Measurements from ENCODE around the gene SMPDL3A. TPM values are rescaled to one million over a fixed set of nuclear protein-coding genes. Genes with fewer than 3 reads are reported as not detected.
"Not testable (repeated sequence)": the region's sequence is repeated elsewhere in the genome, so short reads cannot be mapped to it uniquely, and the experiment has no call there.

Gene SMPDL3A
- polyA plus RNA-seq (2013, experiment 1 of 2) = 45.7 TPM
- polyA plus RNA-seq (2013, experiment 2 of 2) = 47.1 TPM

DNA sequence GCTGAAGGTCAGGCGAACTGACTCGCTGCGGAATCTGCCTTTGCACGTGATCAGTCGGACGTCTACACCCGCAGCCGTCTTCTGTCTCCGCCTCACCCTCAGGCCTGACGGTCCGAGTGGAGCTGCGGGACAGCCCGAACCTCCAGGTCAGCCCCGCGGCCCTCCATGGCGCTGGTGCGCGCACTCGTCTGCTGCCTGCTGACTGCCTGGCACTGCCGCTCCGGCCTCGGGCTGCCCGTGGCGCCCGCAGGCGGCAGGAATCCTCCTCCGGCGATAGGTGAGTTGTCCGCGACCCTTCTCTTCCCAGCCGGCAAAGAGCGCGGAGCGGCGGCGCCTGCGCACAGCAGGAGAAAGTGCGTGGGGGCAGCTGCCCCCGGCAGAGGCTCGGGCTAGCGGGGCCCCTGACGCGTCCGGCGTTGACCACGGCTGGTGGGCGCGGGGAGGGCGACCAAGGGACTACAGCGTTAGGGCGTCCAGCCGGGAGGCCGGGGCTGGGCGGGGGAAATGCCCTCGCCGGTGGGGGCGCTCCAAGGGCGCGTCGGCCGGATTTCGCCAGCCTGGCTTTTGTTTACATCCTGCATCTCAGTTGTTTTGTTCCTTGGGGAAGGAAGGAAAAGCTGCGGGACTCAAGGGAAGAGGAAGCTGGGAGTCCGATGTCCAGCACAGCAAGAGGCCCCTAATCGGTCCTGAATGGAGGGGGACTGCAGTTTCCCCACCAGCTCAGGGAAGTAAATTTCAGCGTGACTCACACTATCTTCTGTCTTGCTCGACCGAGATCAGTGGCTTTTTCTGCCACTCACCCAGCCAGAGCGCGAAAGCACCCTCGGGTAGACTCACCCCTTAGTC, at the start of gene SMPDL3A:
Gene SMPDL3A (plus strand): TSS at position 77 of the 846 bp plus-strand sequence. CDS start 89 bp downstream, at position 166.
- Histone ChIP-seq H2BK120ac (ENCODE audit: low read depth, low read length) (peak within 1 kb of the TSS; percentile 96), H3K14ac (ENCODE audit: low read length in 2 of 2) (peak within 1 kb of the TSS in 1 of 2 experiments; percentile 5), H3K4ac (ENCODE audit: low read depth in 1 of 2, low read length in 2 of 2) (peak within 1 kb of the TSS; percentile 81 to 99)

DNA sequence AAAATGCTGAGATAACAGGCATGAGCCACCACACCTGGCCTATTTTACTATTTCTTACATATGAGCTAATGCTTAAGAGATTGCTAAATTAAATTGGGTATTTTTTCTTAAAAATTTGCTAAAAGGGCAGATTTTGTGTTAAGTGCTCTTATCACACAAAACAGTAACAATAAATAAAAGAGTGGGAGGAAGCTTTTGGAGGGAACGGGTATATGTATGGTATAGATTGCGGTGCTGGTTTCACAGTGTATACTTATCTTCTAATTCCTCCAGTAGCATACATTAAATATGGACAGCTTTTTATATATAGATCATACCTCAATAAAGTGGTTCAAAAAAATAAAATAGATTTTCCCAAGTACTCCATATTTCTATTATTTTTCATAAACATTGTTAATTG, 49.0 kb upstream of the SMPDL3A start:
- no peak for DNase-seq
- no peaks in the 10 kb centered on the region for H3K27me3 ChIP-seq (ENCODE audit: control insufficient read depth in 1 of 2, insufficient read depth in 1 of 2, low read length in 2 of 2)
- H3K4me3 ChIP-seq (ENCODE audit: insufficient read depth in 1 of 2, low read depth in 1 of 2, low read length in 2 of 2) = no peak overlapping the region
- no peak overlapping the region for H2BK12ac ChIP-seq (ENCODE audit: low read length in 2 of 2)
- H3K23ac ChIP-seq (ENCODE audit: low read length in 2 of 2) = no peak overlapping the region
- H4K8ac ChIP-seq (ENCODE audit: low read length) = no peak overlapping the region
- WGBS = no CpG with 5 or more reads among the region's 2 CpGs
- H3K14ac ChIP-seq (ENCODE audit: low read length in 2 of 2) = no peak overlapping the region
- no peak overlapping the region for H3K4ac ChIP-seq (ENCODE audit: low read depth in 1 of 2, low read length in 2 of 2)
- no peak overlapping the region for H2BK120ac ChIP-seq (ENCODE audit: low read depth, low read length)
- no peak overlapping the region for H3K27ac ChIP-seq (ENCODE audit: low read length, poor library complexity, severe bottlenecking)
- H3K4me2 ChIP-seq (ENCODE audit: low read length, poor library complexity, severe bottlenecking) = no peak overlapping the region
- no peak overlapping the region for H2BK5ac ChIP-seq (ENCODE audit: low read depth, low read length, poor library complexity, severe bottlenecking)
- no peak overlapping the region for H2AFZ ChIP-seq (ENCODE audit: low read depth, low read length)
- no peaks in the 10 kb centered on the region for H3K36me3 ChIP-seq (ENCODE audit: control insufficient read depth in 1 of 2, insufficient read depth in 2 of 2, low read depth in 1 of 2, low read length in 2 of 2)
- no peak overlapping the region for H4K91ac ChIP-seq (ENCODE audit: low read length)
- H3K18ac ChIP-seq (ENCODE audit: low read depth in 1 of 2, low read length in 2 of 2) = no peak overlapping the region
- no peak overlapping the region for H3K9ac ChIP-seq (ENCODE audit: low read length)
- H3K4me1 ChIP-seq (ENCODE audit: control insufficient read depth, insufficient read depth, low read depth, low read length) = no peaks in the 10 kb centered on the region
- H2BK15ac ChIP-seq (ENCODE audit: low read depth, poor library complexity, severe bottlenecking) = no peak overlapping the region
- H3K9me3 ChIP-seq (ENCODE audit: control insufficient read depth, low read length) = no peaks in the 10 kb centered on the region
- no peak overlapping the region for H2AK5ac ChIP-seq (ENCODE audit: low read length, severe bottlenecking)
- no peaks in the 10 kb centered on the region for H3K79me1 ChIP-seq (replicated peaks; ENCODE audit: low read length, poor library complexity, severe bottlenecking)

More for the DNA sequence above, at the start of gene SMPDL3A:
- Histone ChIP-seq H3K4me3 (ENCODE audit: insufficient read depth in 1 of 2, low read depth in 1 of 2, low read length in 2 of 2) (peak within 1 kb of the TSS; percentile 76 to 91), H3K9ac (ENCODE audit: low read length) (peak within 1 kb of the TSS; percentile 90), H3K4me2 (ENCODE audit: low read length, poor library complexity, severe bottlenecking) (peak within 1 kb of the TSS; percentile 81), H4K8ac (ENCODE audit: low read length) (peak within 1 kb of the TSS; percentile 98), H3K4me1 (ENCODE audit: control insufficient read depth, insufficient read depth, low read depth, low read length) (peaks cover 6% of the 10 kb centered on the region), H2BK5ac (ENCODE audit: low read depth, low read length, poor library complexity, severe bottlenecking) (peak within 1 kb of the TSS; percentile 76), H3K27ac (ENCODE audit: low read length, poor library complexity, severe bottlenecking) (peak within 1 kb of the TSS; percentile 80), H2BK12ac (ENCODE audit: low read length in 2 of 2) (peak within 1 kb of the TSS; percentile 18 to 48), H2AK5ac (ENCODE audit: low read length, severe bottlenecking) (peak within 1 kb of the TSS; percentile 27), H3K18ac (ENCODE audit: low read depth in 1 of 2, low read length in 2 of 2) (peak within 1 kb of the TSS; percentile 94 to 100), H2AFZ (ENCODE audit: low read depth, low read length) (peak within 1 kb of the TSS; percentile 39), H3K79me1 (replicated peaks; ENCODE audit: low read length, poor library complexity, severe bottlenecking) (peaks cover 4% of the 10 kb centered on the region), H4K91ac (ENCODE audit: low read length) (peak within 1 kb of the TSS; percentile 100), H3K36me3 (ENCODE audit: control insufficient read depth in 1 of 2, insufficient read depth in 2 of 2, low read depth in 1 of 2, low read length in 2 of 2) (no peaks in the 10 kb centered on the region), H3K23ac (ENCODE audit: low read length in 2 of 2) (no peak within 1 kb of the TSS), H2BK15ac (ENCODE audit: low read depth, poor library complexity, severe bottlenecking) (peak within 1 kb of the TSS; percentile 94), H3K27me3 (ENCODE audit: control insufficient read depth in 1 of 2, insufficient read depth in 1 of 2, low read length in 2 of 2) (no peaks in the 10 kb centered on the region), H3K9me3 (ENCODE audit: control insufficient read depth, low read length) (no peaks in the 10 kb centered on the region)
- DNase-seq = peak; percentile 92
- WGBS = under 1% methylated on average over 68 of the region's 71 CpGs

DNA sequence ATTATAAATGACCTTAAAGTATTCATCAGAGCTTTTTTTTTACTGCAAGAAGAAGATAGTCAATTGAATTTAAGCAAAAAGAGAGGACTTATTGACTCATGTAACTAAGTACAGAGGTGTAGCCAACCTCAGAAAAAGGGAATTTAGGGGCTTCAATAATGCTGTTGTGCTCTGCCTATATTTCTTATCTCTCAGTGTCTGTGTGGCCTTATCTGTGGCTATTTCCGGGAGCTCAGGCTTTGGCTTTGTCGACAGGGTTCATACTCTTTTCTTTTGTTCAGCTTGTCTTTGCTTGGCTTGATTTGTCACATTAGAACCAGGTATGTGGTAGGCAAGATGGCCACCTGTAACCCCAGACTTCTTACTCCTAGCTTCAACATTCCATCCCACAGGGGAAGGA, 48.1 kb upstream of the SMPDL3A start:
- H3K79me1 ChIP-seq (replicated peaks; ENCODE audit: low read length, poor library complexity, severe bottlenecking) = no peaks in the 10 kb centered on the region
- H3K14ac ChIP-seq (ENCODE audit: low read length in 2 of 2) = no peak overlapping the region
- H3K9me3 ChIP-seq (ENCODE audit: control insufficient read depth, low read length) = no peaks in the 10 kb centered on the region
- H2BK15ac ChIP-seq (ENCODE audit: low read depth, poor library complexity, severe bottlenecking) = no peak overlapping the region
- H3K4me3 ChIP-seq (ENCODE audit: insufficient read depth in 1 of 2, low read depth in 1 of 2, low read length in 2 of 2) = no peak overlapping the region
- no peaks in the 10 kb centered on the region for H3K27me3 ChIP-seq (ENCODE audit: control insufficient read depth in 1 of 2, insufficient read depth in 1 of 2, low read length in 2 of 2)
- H3K27ac ChIP-seq (ENCODE audit: low read length, poor library complexity, severe bottlenecking) = no peak overlapping the region
- no peaks in the 10 kb centered on the region for H3K4me1 ChIP-seq (ENCODE audit: control insufficient read depth, insufficient read depth, low read depth, low read length)
- no peak overlapping the region for H3K9ac ChIP-seq (ENCODE audit: low read length)
- H3K18ac ChIP-seq (ENCODE audit: low read depth in 1 of 2, low read length in 2 of 2) = no peak overlapping the region
- no peak for DNase-seq
- no peak overlapping the region for H4K8ac ChIP-seq (ENCODE audit: low read length)
- H3K4ac ChIP-seq (ENCODE audit: low read depth in 1 of 2, low read length in 2 of 2) = no peak overlapping the region
- H2BK5ac ChIP-seq (ENCODE audit: low read depth, low read length, poor library complexity, severe bottlenecking) = no peak overlapping the region
- H4K91ac ChIP-seq (ENCODE audit: low read length) = no peak overlapping the region
- H2BK12ac ChIP-seq (ENCODE audit: low read length in 2 of 2) = no peak overlapping the region
- no peaks in the 10 kb centered on the region for H3K36me3 ChIP-seq (ENCODE audit: control insufficient read depth in 1 of 2, insufficient read depth in 2 of 2, low read depth in 1 of 2, low read length in 2 of 2)
- no peak overlapping the region for H3K4me2 ChIP-seq (ENCODE audit: low read length, poor library complexity, severe bottlenecking)
- no peak overlapping the region for H2AK5ac ChIP-seq (ENCODE audit: low read length, severe bottlenecking)
- 73% methylated on average over 2 of the region's 2 CpGs for WGBS
- no peak overlapping the region for H3K23ac ChIP-seq (ENCODE audit: low read length in 2 of 2)
- H2AFZ ChIP-seq (ENCODE audit: low read depth, low read length) = no peak overlapping the region
- H2BK120ac ChIP-seq (ENCODE audit: low read depth, low read length) = no peak overlapping the region

DNA sequence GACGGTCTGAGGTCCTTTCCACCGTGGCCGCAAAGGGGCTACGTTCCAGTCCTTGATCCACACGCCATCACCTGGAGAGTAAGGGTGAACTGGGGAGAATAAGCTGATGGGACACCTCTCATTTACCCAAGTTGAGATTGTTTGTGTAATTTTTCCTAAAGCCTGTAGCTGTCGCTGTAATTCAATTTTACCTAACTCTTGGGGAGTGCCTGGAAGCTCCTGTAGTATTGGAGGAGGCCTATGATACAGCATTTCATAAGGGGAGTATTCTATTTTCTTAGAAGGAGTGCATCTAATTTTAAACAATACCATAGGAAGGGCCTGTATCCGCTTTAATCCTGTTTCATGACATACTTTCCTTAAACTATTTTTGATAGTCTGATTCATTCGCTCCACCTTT, 44.8 kb upstream of the SMPDL3A start:
- 55% methylated on average over 5 of the region's 8 CpGs for WGBS
- not testable (repeated sequence) for H3K4me2 ChIP-seq (ENCODE audit: low read length, poor library complexity, severe bottlenecking); H2BK5ac ChIP-seq (ENCODE audit: low read depth, low read length, poor library complexity, severe bottlenecking); H3K27ac ChIP-seq (ENCODE audit: low read length, poor library complexity, severe bottlenecking); H2BK15ac ChIP-seq (ENCODE audit: low read depth, poor library complexity, severe bottlenecking); H3K79me1 ChIP-seq (replicated peaks; ENCODE audit: low read length, poor library complexity, severe bottlenecking); H3K9me3 ChIP-seq (ENCODE audit: control insufficient read depth, low read length); H2AK5ac ChIP-seq (ENCODE audit: low read length, severe bottlenecking); H3K14ac ChIP-seq (ENCODE audit: low read length in 2 of 2); H2BK120ac ChIP-seq (ENCODE audit: low read depth, low read length); H2AFZ ChIP-seq (ENCODE audit: low read depth, low read length); H4K91ac ChIP-seq (ENCODE audit: low read length); H3K9ac ChIP-seq (ENCODE audit: low read length); H4K8ac ChIP-seq (ENCODE audit: low read length); H3K27me3 ChIP-seq (ENCODE audit: control insufficient read depth in 1 of 2, insufficient read depth in 1 of 2, low read length in 2 of 2); H2BK12ac ChIP-seq (ENCODE audit: low read length in 2 of 2); H3K23ac ChIP-seq (ENCODE audit: low read length in 2 of 2); H3K4ac ChIP-seq (ENCODE audit: low read depth in 1 of 2, low read length in 2 of 2); H3K4me3 ChIP-seq (ENCODE audit: insufficient read depth in 1 of 2, low read depth in 1 of 2, low read length in 2 of 2); H3K4me1 ChIP-seq (ENCODE audit: control insufficient read depth, insufficient read depth, low read depth, low read length); H3K36me3 ChIP-seq (ENCODE audit: control insufficient read depth in 1 of 2, insufficient read depth in 2 of 2, low read depth in 1 of 2, low read length in 2 of 2); H3K18ac ChIP-seq (ENCODE audit: low read depth in 1 of 2, low read length in 2 of 2)
- DNase-seq = peak; percentile 30
